Measurements from ENCODE around the gene UPK3A. TPM values are rescaled to one million over a fixed set of nuclear protein-coding genes. Genes with fewer than 3 reads are reported as not detected.

UPK3A gene
- total and polyA plus RNA-seq, 2 experiments from 2014 or later = 0.47 TPM; not detected in 1

DNA sequence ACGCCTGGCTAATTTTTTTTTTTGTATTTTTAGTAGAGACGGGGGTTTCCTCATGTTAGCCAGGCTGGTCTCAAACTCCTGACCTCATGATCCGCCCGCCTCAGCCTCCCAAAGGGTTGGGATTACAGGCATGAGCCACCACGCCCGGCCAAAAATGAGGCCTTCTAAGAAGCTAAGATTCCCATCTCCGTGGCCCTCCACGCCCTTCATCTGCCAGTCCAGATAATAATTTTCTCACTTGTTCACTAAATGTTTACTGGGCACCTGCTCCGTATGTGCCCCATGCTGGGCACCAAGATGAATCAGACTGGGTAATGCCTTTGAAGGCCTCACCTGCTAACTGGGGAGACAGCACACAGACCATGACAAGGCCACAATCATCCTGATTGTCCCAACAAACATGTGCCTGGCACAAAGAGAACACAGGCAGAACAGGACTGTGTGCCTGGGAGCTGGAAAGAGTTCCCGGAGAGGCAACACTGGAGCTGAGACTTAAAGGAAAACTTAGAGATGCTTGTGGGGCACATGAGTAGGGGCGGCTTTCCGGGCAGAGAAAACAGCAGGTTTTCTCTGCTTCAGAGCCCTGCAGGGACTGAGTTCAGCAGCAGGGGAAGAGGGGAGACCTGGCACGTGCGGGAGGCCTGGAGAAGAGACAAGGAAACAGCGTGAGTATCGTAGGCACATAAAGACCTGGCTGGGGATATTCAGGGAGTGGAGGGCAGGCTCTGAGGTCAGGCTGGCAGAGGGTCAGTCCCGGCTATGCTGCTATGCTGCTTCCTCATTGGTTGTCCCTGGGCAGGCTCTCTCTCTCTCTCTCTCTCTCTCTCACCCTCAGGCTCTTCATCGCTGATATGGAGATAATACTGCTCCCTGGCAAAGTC, 46.4 kb upstream of the UPK3A start:
- no peak overlapping the region; the same call in 2 of the 3 replicates for H3K4me3 Mint-ChIP-seq
- H3K79me2 ChIP-seq (replicated peaks; ENCODE audit: insufficient read depth) = peaks cover 43% of the 10 kb centered on the region
- H3K4me2 ChIP-seq = no peak overlapping the region
- peaks cover 9% of the 10 kb centered on the region; the same call in 1 of the 2 replicates for H3K27me3 ChIP-seq (ENCODE audit: insufficient read depth)
- H3K4me1 Mint-ChIP-seq = peaks cover 23% of the 10 kb centered on the region
- peaks cover 10% of the 10 kb centered on the region for H3K4me1 ChIP-seq (ENCODE audit: insufficient read depth)
- 0 out of 2 replicates have a peak overlapping the region, but pooled peaks have one; percentile 89 for H3K4me3 ChIP-seq
- ATAC-seq = no peak
- H3K9me3 Mint-ChIP-seq = no peaks in the 10 kb centered on the region
- peaks cover 24% of the 10 kb centered on the region for H3K27me3 Mint-ChIP-seq (ENCODE audit: insufficient read depth, low read depth, poor library complexity)
- DNase-seq (ENCODE audit: low spot score) = no peak
- H3K27ac ChIP-seq (ENCODE audit: low read depth) = no peak overlapping the region; the same call in 1 of the 2 replicates
- TF ChIP-seq ZNF331 (CRISPR knock-in tag; IDR thresholded peaks at IDR 0.05; ENCODE audit: low read depth) = no peak
- TF ChIP-seq, protein P1, sequence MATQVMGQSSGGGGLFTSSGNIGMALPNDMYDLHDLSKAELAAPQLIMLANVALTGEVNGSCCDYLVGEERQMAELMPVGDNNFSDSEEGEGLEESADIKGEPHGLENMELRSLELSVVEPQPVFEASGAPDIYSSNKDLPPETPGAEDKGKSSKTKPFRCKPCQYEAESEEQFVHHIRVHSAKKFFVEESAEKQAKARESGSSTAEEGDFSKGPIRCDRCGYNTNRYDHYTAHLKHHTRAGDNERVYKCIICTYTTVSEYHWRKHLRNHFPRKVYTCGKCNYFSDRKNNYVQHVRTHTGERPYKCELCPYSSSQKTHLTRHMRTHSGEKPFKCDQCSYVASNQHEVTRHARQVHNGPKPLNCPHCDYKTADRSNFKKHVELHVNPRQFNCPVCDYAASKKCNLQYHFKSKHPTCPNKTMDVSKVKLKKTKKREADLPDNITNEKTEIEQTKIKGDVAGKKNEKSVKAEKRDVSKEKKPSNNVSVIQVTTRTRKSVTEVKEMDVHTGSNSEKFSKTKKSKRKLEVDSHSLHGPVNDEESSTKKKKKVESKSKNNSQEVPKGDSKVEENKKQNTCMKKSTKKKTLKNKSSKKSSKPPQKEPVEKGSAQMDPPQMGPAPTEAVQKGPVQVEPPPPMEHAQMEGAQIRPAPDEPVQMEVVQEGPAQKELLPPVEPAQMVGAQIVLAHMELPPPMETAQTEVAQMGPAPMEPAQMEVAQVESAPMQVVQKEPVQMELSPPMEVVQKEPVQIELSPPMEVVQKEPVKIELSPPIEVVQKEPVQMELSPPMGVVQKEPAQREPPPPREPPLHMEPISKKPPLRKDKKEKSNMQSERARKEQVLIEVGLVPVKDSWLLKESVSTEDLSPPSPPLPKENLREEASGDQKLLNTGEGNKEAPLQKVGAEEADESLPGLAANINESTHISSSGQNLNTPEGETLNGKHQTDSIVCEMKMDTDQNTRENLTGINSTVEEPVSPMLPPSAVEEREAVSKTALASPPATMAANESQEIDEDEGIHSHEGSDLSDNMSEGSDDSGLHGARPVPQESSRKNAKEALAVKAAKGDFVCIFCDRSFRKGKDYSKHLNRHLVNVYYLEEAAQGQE (IDR thresholded peaks at IDR 0.05; ENCODE audit: unreplicated experiment) = no peak
- peaks cover 15% of the 10 kb centered on the region for H4K20me1 ChIP-seq (replicated peaks; ENCODE audit: insufficient read depth)
- no peak overlapping the region for H3K27ac Mint-ChIP-seq
- no peak overlapping the region for H2AFZ ChIP-seq
- H3K9me2 ChIP-seq (ENCODE audit: insufficient read depth) = no peaks in the 10 kb centered on the region
- H3K36me3 ChIP-seq (ENCODE audit: insufficient read depth) = no peaks in the 10 kb centered on the region
- no peaks in the 10 kb centered on the region; the same call in 1 of the 3 replicates for H3K36me3 Mint-ChIP-seq (ENCODE audit: low read depth)
- peaks cover 4% of the 10 kb centered on the region; the same call in 1 of the 2 replicates for H3F3A ChIP-seq (replicated peaks; ENCODE audit: low read depth)

DNA sequence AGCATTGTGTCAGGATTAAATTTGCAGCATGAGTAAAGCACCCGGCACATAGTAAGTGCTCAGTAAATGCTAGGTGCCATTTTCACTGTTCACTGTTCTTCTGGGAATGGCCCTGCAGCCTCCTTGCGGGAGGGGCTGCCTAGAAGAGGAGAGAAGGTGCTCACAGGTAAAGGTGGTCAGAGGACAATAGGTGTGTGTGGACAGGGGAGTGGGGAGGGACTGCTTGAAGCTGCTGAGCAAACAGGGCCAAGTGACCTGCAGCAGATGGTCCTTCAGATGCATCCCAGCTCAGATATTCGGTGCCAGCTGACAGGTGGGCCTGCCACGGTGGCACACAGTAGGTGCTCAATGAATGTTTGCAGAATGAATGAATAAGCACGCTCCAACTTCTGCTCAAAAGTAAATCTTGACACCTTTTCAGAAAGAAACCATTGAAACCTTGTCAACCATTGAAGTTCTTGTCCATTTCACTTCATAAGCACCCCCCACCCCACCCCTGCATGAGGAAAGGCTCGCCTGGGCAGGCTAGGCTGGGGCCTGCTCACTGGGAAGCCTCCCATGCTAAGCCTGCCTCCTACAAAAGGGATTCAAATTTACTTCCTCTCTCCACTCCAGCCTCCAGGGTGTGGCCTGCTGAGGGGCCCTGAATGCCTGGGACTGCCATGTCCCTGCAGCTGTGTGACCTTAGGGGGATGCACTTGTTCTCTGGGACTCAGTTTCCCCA, 45.6 kb upstream of the UPK3A start:
- no peaks in the 10 kb centered on the region for H3K36me3 ChIP-seq (ENCODE audit: insufficient read depth)
- peaks cover 43% of the 10 kb centered on the region for H3K79me2 ChIP-seq (replicated peaks; ENCODE audit: insufficient read depth)
- H3K27me3 Mint-ChIP-seq (ENCODE audit: insufficient read depth, low read depth, poor library complexity) = peaks cover 20% of the 10 kb centered on the region
- H4K20me1 ChIP-seq (replicated peaks; ENCODE audit: insufficient read depth) = peaks cover 15% of the 10 kb centered on the region
- peaks cover 4% of the 10 kb centered on the region; the same call in 1 of the 2 replicates for H3F3A ChIP-seq (replicated peaks; ENCODE audit: low read depth)
- H3K4me3 Mint-ChIP-seq = peak overlapping the region; percentile 85
- peaks cover 9% of the 10 kb centered on the region; the same call in 1 of the 2 replicates for H3K27me3 ChIP-seq (ENCODE audit: insufficient read depth)
- peaks cover 23% of the 10 kb centered on the region for H3K4me1 Mint-ChIP-seq
- H3K4me1 ChIP-seq (ENCODE audit: insufficient read depth) = peaks cover 10% of the 10 kb centered on the region
- H3K4me2 ChIP-seq = peak overlapping the region; percentile 94
- H3K9me2 ChIP-seq (ENCODE audit: insufficient read depth) = no peaks in the 10 kb centered on the region
- peak; percentile 13 for ATAC-seq
- no peak overlapping the region for H2AFZ ChIP-seq
- no peak for TF ChIP-seq CREB1 (CRISPR knock-in tag; IDR thresholded peaks at IDR 0.05; ENCODE audit: low read depth)
- TF ChIP-seq POLR2AphosphoS5 (IDR thresholded peaks at IDR 0.05; ENCODE audit: low read depth) = no peak
- no peak overlapping the region for H3K27ac ChIP-seq (ENCODE audit: low read depth)
- no peak overlapping the region for H3K27ac Mint-ChIP-seq
- no peaks in the 10 kb centered on the region for H3K9me3 Mint-ChIP-seq
- H3K4me3 ChIP-seq = peak overlapping the region; percentile 89
- no peak for DNase-seq (ENCODE audit: low spot score)
- H3K36me3 Mint-ChIP-seq (ENCODE audit: low read depth) = no peaks in the 10 kb centered on the region; the same call in 1 of the 3 replicates

Data from GM23338 (cell line).